Mesenchymal stem cell (in vitro differentiated cells and primary cell): Measurements from ENCODE around the gene CYB5R3.
A peak's percentile ranks its signal among the peaks of the same experiment; 100 is the strongest.

Source experiments
- DNase-seq: peaks from one replicate; pipeline ENCODE4 v3.0.0-alpha.2; 2013
- H2AFZ ChIP-seq: one replicate; pipeline ENCODE4 v1.6.1; 2013; ENCODE audit warnings: low read depth, mild to moderate bottlenecking, control low read depth, inconsistent platforms, low read length, moderate library complexity
- H2AK5ac ChIP-seq: 2 replicates; pipeline ENCODE4 v1.6.1; 2013; ENCODE audit warnings: low read length, moderate library complexity, mild to moderate bottlenecking, inconsistent platforms; ENCODE audit not compliant: severe bottlenecking
- H2BK120ac ChIP-seq: one replicate; pipeline ENCODE4 v1.6.1; 2013; ENCODE audit warnings: low read depth, mild to moderate bottlenecking, inconsistent platforms, low read length, moderate library complexity
- H2BK12ac ChIP-seq, 2 experiments: one replicate each; pipeline ENCODE4 v1.6.1; 2013; ENCODE audit warnings: inconsistent platforms in 2 of 2, low read length in 2 of 2, mild to moderate bottlenecking in 2 of 2, moderate library complexity in 2 of 2, control low read depth in 1 of 2
- H2BK15ac ChIP-seq: one replicate; pipeline ENCODE4 v1.6.1; 2013; ENCODE audit warnings: mild to moderate bottlenecking, low read depth, inconsistent platforms; ENCODE audit not compliant: poor library complexity, severe bottlenecking
- H2BK5ac ChIP-seq: 2 replicates; pipeline ENCODE4 v1.6.1; 2013; ENCODE audit warnings: low read depth, mild to moderate bottlenecking, low read length, control low read depth, inconsistent platforms; ENCODE audit not compliant: poor library complexity, severe bottlenecking
- H3K14ac ChIP-seq, 2 experiments: one replicate each; pipeline ENCODE4 v1.6.1; 2013; ENCODE audit warnings: inconsistent platforms in 2 of 2, low read length in 2 of 2, control low read depth in 1 of 2, mild to moderate bottlenecking in 1 of 2, moderate library complexity in 1 of 2
- H3K18ac ChIP-seq, 2 experiments: one replicate each; pipeline ENCODE4 v1.6.1; 2013; ENCODE audit warnings: inconsistent platforms in 2 of 2, low read length in 2 of 2, control low read depth in 1 of 2, low read depth in 1 of 2, mild to moderate bottlenecking in 1 of 2
- H3K23ac ChIP-seq, 2 experiments: one replicate each; pipeline ENCODE4 v1.6.1; 2013; ENCODE audit warnings: inconsistent platforms in 2 of 2, low read length in 2 of 2, mild to moderate bottlenecking in 2 of 2, moderate library complexity in 2 of 2, control low read depth in 1 of 2
- H3K27ac ChIP-seq: 2 replicates; pipeline ENCODE4 v1.5.1; 2013; ENCODE audit warnings: mild to moderate bottlenecking, moderate library complexity, low read length, control low read depth, inconsistent platforms; ENCODE audit not compliant: poor library complexity, severe bottlenecking
- H3K27me3 ChIP-seq, 2 experiments: 2 replicates each; pipeline versions ENCODE4 v1.6.1 to v1.7.0; 2013; ENCODE audit warnings: low read length in 2 of 2, mild to moderate bottlenecking in 2 of 2, moderate library complexity in 2 of 2, control low read depth in 1 of 2, inconsistent platforms in 1 of 2; ENCODE audit not compliant: control insufficient read depth in 1 of 2, insufficient read depth in 1 of 2
- H3K36me3 ChIP-seq, 2 experiments: 2 replicates each; pipeline versions ENCODE4 v1.6.1 to v1.7.0; 2013; ENCODE audit warnings: low read length in 2 of 2, control low read depth in 1 of 2, inconsistent platforms in 1 of 2, low read depth in 1 of 2, mild to moderate bottlenecking in 1 of 2; ENCODE audit not compliant: insufficient read depth in 2 of 2, control insufficient read depth in 1 of 2
- H3K4ac ChIP-seq, 2 experiments: one replicate each; pipeline ENCODE4 v1.6.1; 2013; ENCODE audit warnings: inconsistent platforms in 2 of 2, low read length in 2 of 2, mild to moderate bottlenecking in 2 of 2, moderate library complexity in 2 of 2, control low read depth in 1 of 2, low read depth in 1 of 2
- H3K4me1 ChIP-seq: 2 replicates; pipeline ENCODE4 v1.6.1; 2013; ENCODE audit warnings: low read depth, low read length, control low read depth; ENCODE audit not compliant: control insufficient read depth, insufficient read depth
- H3K4me2 ChIP-seq: 2 replicates; pipeline ENCODE4 v1.6.1; 2013; ENCODE audit warnings: low read length, mild to moderate bottlenecking, inconsistent platforms; ENCODE audit not compliant: poor library complexity, severe bottlenecking
- H3K4me3 ChIP-seq, 2 experiments: 2 replicates each; pipeline versions ENCODE4 v1.5.1 to v1.7.0; 2013; ENCODE audit warnings: low read length in 2 of 2, mild to moderate bottlenecking in 2 of 2, control low read depth in 1 of 2, low read depth in 1 of 2; ENCODE audit not compliant: insufficient read depth in 1 of 2
- H3K79me1 ChIP-seq: replicated peaks from 2 replicates; pipeline ENCODE4 v1.6.1; 2013; ENCODE audit warnings: mild to moderate bottlenecking, control low read depth, low read length, inconsistent platforms; ENCODE audit not compliant: poor library complexity, severe bottlenecking
- H3K9ac ChIP-seq: 2 replicates; pipeline ENCODE4 v1.7.0; 2013; ENCODE audit warnings: mild to moderate bottlenecking, low read length, moderate library complexity
- H3K9me3 ChIP-seq: 2 replicates; pipeline ENCODE4 v1.7.0; 2013; ENCODE audit warnings: mild to moderate bottlenecking, low read length; ENCODE audit not compliant: control insufficient read depth
- H4K8ac ChIP-seq: one replicate; pipeline ENCODE4 v1.6.1; 2013; ENCODE audit warnings: inconsistent platforms, mild to moderate bottlenecking, low read length, moderate library complexity
- H4K91ac ChIP-seq: one replicate; pipeline ENCODE4 v1.6.1; 2013; ENCODE audit warnings: mild to moderate bottlenecking, low read length, inconsistent platforms
- WGBS: methylation state at CpG from one replicate; pipeline ENCODE4 v1.1.7; 2013; ENCODE audit warnings: mixed read lengths; 5-methylcytosine and 5-hydroxymethylcytosine counted together

Gene CYB5R3

GRCh38 chr22:42682113-42682851 lies 33.1 kb upstream of the CYB5R3 start:
- no peak overlapping the region for H3K23ac ChIP-seq
- H3K79me1 ChIP-seq = peaks cover 6% of the 10 kb centered on the region
- no peaks in the 10 kb centered on the region for H3K27me3 ChIP-seq
- H3K4me2 ChIP-seq = no peak overlapping the region
- no peaks in the 10 kb centered on the region for H3K36me3 ChIP-seq
- WGBS = 86% methylated on average over 10 of the region's 10 CpGs
- H4K8ac ChIP-seq = peak overlapping the region; percentile 59
- H3K4me1 ChIP-seq = peaks cover 35% of the 10 kb centered on the region
- no peak overlapping the region for H2BK120ac ChIP-seq
- H2AFZ ChIP-seq = no peak overlapping the region
- H3K9me3 ChIP-seq = peaks cover 8% of the 10 kb centered on the region
- peak overlapping the region; percentile 71 for H2AK5ac ChIP-seq
- H3K9ac ChIP-seq = peak overlapping the region; percentile 62
- no peak overlapping the region for H3K4me3 ChIP-seq
- H3K18ac ChIP-seq = no peak overlapping the region
- H3K4ac ChIP-seq = peak overlapping the region in 1 of 2 experiments; percentile 64
- no peak overlapping the region for H3K27ac ChIP-seq
- H2BK15ac ChIP-seq = no peak overlapping the region
- no peak for DNase-seq
- H2BK5ac ChIP-seq = no peak overlapping the region
- no peak overlapping the region for H4K91ac ChIP-seq
- H2BK12ac ChIP-seq = peak overlapping the region; percentile 15 to 53
- H3K14ac ChIP-seq = no peak overlapping the region

- 41% methylated on average over 7 of the region's 8 CpGs for whole genome bisulfite sequencing
- Histone ChIP-seq H2AK5ac (peak overlapping the region; percentile 1), H3K27me3 (no peaks in the 10 kb centered on the region), H2AFZ (no peak overlapping the region), H3K9ac (peak overlapping the region; percentile 81), H3K27ac (peak overlapping the region; percentile 82), H2BK15ac (no peak overlapping the region), H3K79me1 (no peaks in the 10 kb centered on the region), H3K4ac (peak overlapping the region; percentile 5 to 75), H3K4me3 (no peak overlapping the region), H3K4me2 (no peak overlapping the region), H3K18ac (peak overlapping the region; percentile 59 to 93), H3K9me3 (peaks cover 8% of the 10 kb centered on the region), H2BK12ac (peak overlapping the region in 1 of 2 experiments; percentile 54), H2BK5ac (no peak overlapping the region), H3K36me3 (no peaks in the 10 kb centered on the region), H4K91ac (peak overlapping the region; percentile 91), H2BK120ac (no peak overlapping the region), H3K23ac (no peak overlapping the region), H3K4me1 (peaks cover 20% of the 10 kb centered on the region), H4K8ac (peak overlapping the region; percentile 98), H3K14ac (no peak overlapping the region)
- DNase-seq = peak; percentile 97
These were observed 31.5 kb upstream of the CYB5R3 start for GRCh38 chr22:42680648-42681047.

GRCh38 chr22:42679691-42680090 lies 30.5 kb upstream of the CYB5R3 start:
- H2BK12ac ChIP-seq = no peak overlapping the region
- no peak overlapping the region for H4K8ac ChIP-seq
- H3K4me2 ChIP-seq = no peak overlapping the region
- H3K27ac ChIP-seq = no peak overlapping the region
- no peak overlapping the region for H2BK15ac ChIP-seq
- H3K18ac ChIP-seq = no peak overlapping the region
- peaks cover 18% of the 10 kb centered on the region for H3K4me1 ChIP-seq
- no peak overlapping the region for H3K4ac ChIP-seq
- H3K27me3 ChIP-seq = no peaks in the 10 kb centered on the region
- no peak overlapping the region for H2BK120ac ChIP-seq
- H2AFZ ChIP-seq = no peak overlapping the region
- no peak overlapping the region for H2AK5ac ChIP-seq
- H3K9ac ChIP-seq = peak overlapping the region; percentile 81
- no peaks in the 10 kb centered on the region for H3K36me3 ChIP-seq
- H4K91ac ChIP-seq = peak overlapping the region; percentile 40
- H3K4me3 ChIP-seq = no peak overlapping the region
- peaks cover 8% of the 10 kb centered on the region for H3K9me3 ChIP-seq
- DNase-seq = no peak
- WGBS = 88% methylated on average over 2 of the region's 4 CpGs
- no peak overlapping the region for H3K14ac ChIP-seq
- H3K23ac ChIP-seq = no peak overlapping the region
- no peaks in the 10 kb centered on the region for H3K79me1 ChIP-seq
- no peak overlapping the region for H2BK5ac ChIP-seq

- Histone ChIP-seq H3K27me3 (no peaks in the 10 kb centered on the region), H2AFZ (no peak overlapping the region), H3K36me3 (no peaks in the 10 kb centered on the region), H2BK12ac (no peak overlapping the region), H2AK5ac (peak overlapping the region; percentile 46), H3K4me2 (no peak overlapping the region), H3K4ac (no peak overlapping the region), H3K9me3 (peaks cover 8% of the 10 kb centered on the region), H4K91ac (peak overlapping the region; percentile 18), H3K23ac (no peak overlapping the region), H3K14ac (no peak overlapping the region), H2BK5ac (no peak overlapping the region), H3K4me3 (no peak overlapping the region), H3K9ac (no peak overlapping the region), H3K27ac (no peak overlapping the region), H3K4me1 (peaks cover 16% of the 10 kb centered on the region), H4K8ac (peak overlapping the region; percentile 43), H2BK15ac (no peak overlapping the region), H2BK120ac (no peak overlapping the region), H3K79me1 (no peaks in the 10 kb centered on the region), H3K18ac (no peak overlapping the region)
- 95% methylated on average over 1 of the region's 1 CpG for WGBS
- DNase-seq = no peak
These were observed 29.7 kb upstream of the CYB5R3 start for GRCh38 chr22:42678894-42679293.
